Neuronal stem cell (in vitro differentiated cells): ENCODE measurements around the gene GSTM4.
A peak's percentile ranks its signal among the peaks of the same experiment; 100 is the strongest.

Experiments
- DNase-seq: peaks from one replicate; pipeline ENCODE4 v3.0.0-alpha.2; 2013; ENCODE audit warnings: low spot score
- H2AFZ ChIP-seq: one replicate; pipeline ENCODE4 v1.6.1; 2013; ENCODE audit warnings: mild to moderate bottlenecking, low read length, inconsistent platforms
- H2AK5ac ChIP-seq: 2 replicates; pipeline ENCODE4 v1.6.1; 2013; ENCODE audit warnings: low read depth, mild to moderate bottlenecking, inconsistent platforms, low read length, moderate library complexity, mixed read lengths
- H2BK120ac ChIP-seq: 2 replicates; pipeline ENCODE4 v1.6.1; 2013; ENCODE audit warnings: low read depth, mild to moderate bottlenecking, inconsistent platforms, low read length, moderate library complexity, mixed read lengths
- H2BK12ac ChIP-seq: one replicate; pipeline ENCODE4 v1.6.1; 2013; ENCODE audit warnings: low read length, inconsistent platforms
- H2BK15ac ChIP-seq: 2 replicates; pipeline ENCODE4 v1.6.1; 2013; ENCODE audit warnings: mild to moderate bottlenecking, low read length, inconsistent platforms, mixed read lengths
- H2BK5ac ChIP-seq: one replicate; pipeline ENCODE4 v1.6.1; 2013; ENCODE audit warnings: inconsistent platforms, mild to moderate bottlenecking, low read length, moderate library complexity
- H3K14ac ChIP-seq: one replicate; pipeline ENCODE4 v1.6.1; 2013; ENCODE audit warnings: low read length, inconsistent platforms
- H3K18ac ChIP-seq: 2 replicates; pipeline ENCODE4 v1.6.1; 2013; ENCODE audit warnings: low read length, inconsistent platforms
- H3K23ac ChIP-seq: 2 replicates; pipeline ENCODE4 v1.6.1; 2013; ENCODE audit warnings: low read depth, mild to moderate bottlenecking, mixed read lengths, low read length, inconsistent platforms; ENCODE audit not compliant: poor library complexity
- H3K27ac ChIP-seq: replicated peaks from 3 replicates; pipeline ENCODE4 v1.5.1; 2013; ENCODE audit warnings: low read length, inconsistent platforms
- H3K27me3 ChIP-seq, 3 experiments: 2 replicates each; pipeline ENCODE4 v1.6.1; 2013; ENCODE audit warnings: low read length in 3 of 3, mild to moderate bottlenecking in 2 of 3, inconsistent platforms in 1 of 3, low read depth in 1 of 3, mixed read lengths in 1 of 3, moderate library complexity in 1 of 3; ENCODE audit not compliant: control insufficient read depth in 3 of 3, insufficient read depth in 3 of 3
- H3K36me3 ChIP-seq, 2 donors: replicated peaks in 1 of 2; 2 replicates each; pipeline ENCODE4 v1.6.1; 2013; ENCODE audit warnings: low read length in 2 of 2; ENCODE audit not compliant: control insufficient read depth in 2 of 2, insufficient read depth in 2 of 2
- H3K4ac ChIP-seq: 2 replicates; pipeline ENCODE4 v1.6.1; 2013; ENCODE audit warnings: inconsistent platforms, mild to moderate bottlenecking, low read length, moderate library complexity
- H3K4me1 ChIP-seq, 2 donors: 1 replicate in 1 of 2; 2 replicates in 1 of 2; pipeline ENCODE4 v1.6.1; 2013; ENCODE audit warnings: low read length in 2 of 2, low read depth in 1 of 2; ENCODE audit not compliant: control insufficient read depth in 2 of 2, insufficient read depth in 1 of 2
- H3K4me2 ChIP-seq: one replicate; pipeline ENCODE4 v1.6.1; 2013; ENCODE audit warnings: mild to moderate bottlenecking, low read length, inconsistent platforms; ENCODE audit not compliant: insufficient read depth, poor library complexity, severe bottlenecking
- H3K4me3 ChIP-seq, 2 donors: 2 replicates each; pipeline ENCODE4 v1.5.1; 2013; ENCODE audit warnings: low read length in 2 of 2, mild to moderate bottlenecking in 2 of 2, inconsistent platforms in 1 of 2, moderate library complexity in 1 of 2
- H3K79me1 ChIP-seq: one replicate; pipeline ENCODE4 v1.6.1; 2013; ENCODE audit warnings: low read depth, mild to moderate bottlenecking, inconsistent platforms, low read length, moderate library complexity
- H3K9ac ChIP-seq: one replicate; pipeline ENCODE4 v1.6.1; 2013; ENCODE audit warnings: mild to moderate bottlenecking, low read depth, low read length, inconsistent platforms; ENCODE audit not compliant: poor library complexity
- H3K9me3 ChIP-seq, 2 donors: replicated peaks in 1 of 2; 2 replicates each; pipeline versions ENCODE3 to v1.6.1; 2013; ENCODE audit warnings: low read length in 2 of 2, mild to moderate bottlenecking in 2 of 2, inconsistent platforms in 1 of 2, low read depth in 1 of 2, mixed read lengths in 1 of 2, moderate library complexity in 1 of 2; ENCODE audit not compliant: control insufficient read depth in 2 of 2, insufficient read depth in 1 of 2
- H4K8ac ChIP-seq: one replicate; pipeline ENCODE4 v1.6.1; 2013; ENCODE audit warnings: low read depth, mild to moderate bottlenecking, inconsistent platforms, low read length, moderate library complexity
- H4K91ac ChIP-seq: one replicate; pipeline ENCODE4 v1.6.1; 2013; ENCODE audit warnings: low read length, low read depth, mild to moderate bottlenecking, inconsistent platforms; ENCODE audit not compliant: poor library complexity
- WGBS, 2 donors: extraction: QIAGEN DNeasy Blood & Tissue Kit; methylation state at CpG; one replicate each; pipeline ENCODE4 v1.1.7; 2013; ENCODE audit warnings: missing lambda C conversion rate in 2 of 2, mixed read lengths in 1 of 2; ENCODE audit not compliant: insufficient read length in 2 of 2, insufficient replicate concordance in 1 of 2; ENCODE audit errors: extremely low coverage in 2 of 2; 5-methylcytosine and 5-hydroxymethylcytosine counted together

GSTM4 gene

GRCh38 chr1:109641078-109641740, 14.7 kb upstream of the GSTM4 start:
- Histone ChIP-seq H3K27me3 (peaks cover 0 to 9% (median 3%) of the 10 kb centered on the region in 3 experiments), H2AK5ac (peak overlapping the region; percentile 59), H3K4me1 (peaks cover 6 to 9% of the 10 kb centered on the region in 2 donors), H3K27ac (no peak overlapping the region), H3K23ac (peak overlapping the region; percentile 38), H3K4me3 (no peak overlapping the region), H2BK15ac (no peak overlapping the region), H3K36me3 (no peaks in the 10 kb centered on the region), H4K8ac (no peak overlapping the region), H3K9me3 (peaks cover 0 to 7% of the 10 kb centered on the region in 2 donors), H2BK120ac (no peak overlapping the region), H2BK12ac (no peak overlapping the region), H3K9ac (no peak overlapping the region), H3K79me1 (no peaks in the 10 kb centered on the region), H2BK5ac (peak overlapping the region; percentile 57), H3K14ac (no peak overlapping the region), H4K91ac (no peak overlapping the region), H3K18ac (peak overlapping the region; percentile 41), H3K4ac (no peak overlapping the region), H3K4me2 (no peak overlapping the region), H2AFZ (no peak overlapping the region)
- no CpG with 5 or more reads among the region's 2 CpGs for WGBS, 2 donors
- DNase-seq, result no peak

GRCh38 chr1:109641861-109642260, 14.0 kb upstream of the GSTM4 start:
- H4K91ac ChIP-seq, result no peak overlapping the region
- WGBS, 2 donors, result no CpG with 5 or more reads among the region's 2 CpGs

GRCh38 chr1:109642626-109643025, 13.3 kb upstream of the GSTM4 start:
- WGBS, 2 donors, result no CpG with 5 or more reads among the region's 3 CpGs
- H3K14ac ChIP-seq, result no peak overlapping the region

More at GRCh38 chr1:109641861-109642260, 14.0 kb upstream of the GSTM4 start:
- Histone ChIP-seq H3K4me1 (peaks cover 3 to 5% of the 10 kb centered on the region in 2 donors), H2BK12ac (no peak overlapping the region), H2AK5ac (no peak overlapping the region), H3K27me3 (peaks cover 0 to 9% (median 3%) of the 10 kb centered on the region in 3 experiments), H3K14ac (no peak overlapping the region), H2BK5ac (no peak overlapping the region), H3K23ac (no peak overlapping the region), H3K36me3 (no peaks in the 10 kb centered on the region), H3K4ac (no peak overlapping the region), H3K18ac (no peak overlapping the region), H2AFZ (no peak overlapping the region), H3K79me1 (no peaks in the 10 kb centered on the region), H3K9ac (no peak overlapping the region), H3K4me2 (no peak overlapping the region), H2BK15ac (no peak overlapping the region), H3K9me3 (peaks cover 0 to 10% of the 10 kb centered on the region in 2 donors), H2BK120ac (no peak overlapping the region), H3K27ac (no peak overlapping the region), H4K8ac (no peak overlapping the region), H3K4me3 (no peak overlapping the region)
- no peak for DNase-seq

GRCh38 chr1:109643385-109644230, 12.3 kb upstream of the GSTM4 start:
- H2BK120ac ChIP-seq, result no peak overlapping the region
- peak overlapping the region; percentile 86 for H3K23ac ChIP-seq
- H3K4me3 ChIP-seq, result no peak overlapping the region
- peak; percentile 75 for DNase-seq
- WGBS, 2 donors, result no CpG with 5 or more reads among the region's 32 CpGs
- H3K9me3 ChIP-seq, result peaks cover 0 to 10% of the 10 kb centered on the region in 2 donors
- H2AK5ac ChIP-seq, result peak overlapping the region; percentile 15
- peak overlapping the region; percentile 84 for H3K18ac ChIP-seq
- H3K27me3 ChIP-seq, result peaks cover 0 to 9% (median 3%) of the 10 kb centered on the region in 3 experiments
- no peak overlapping the region for H3K27ac ChIP-seq
- H2BK5ac ChIP-seq, result peak overlapping the region; percentile 44
- peak overlapping the region; percentile 82 for H2BK12ac ChIP-seq
- no peaks in the 10 kb centered on the region for H3K36me3 ChIP-seq
- peak overlapping the region; percentile 60 for H3K9ac ChIP-seq
- H3K14ac ChIP-seq, result peak overlapping the region; percentile 5
- peaks cover 3 to 5% of the 10 kb centered on the region in 2 donors for H3K4me1 ChIP-seq
- no peak overlapping the region for H3K4ac ChIP-seq
- peak overlapping the region; percentile 90 for H2AFZ ChIP-seq
- no peaks in the 10 kb centered on the region for H3K79me1 ChIP-seq
- H4K8ac ChIP-seq, result no peak overlapping the region
- H3K4me2 ChIP-seq, result no peak overlapping the region
- H4K91ac ChIP-seq, result no peak overlapping the region
- H2BK15ac ChIP-seq, result peak overlapping the region; percentile 91

More at GRCh38 chr1:109642626-109643025, 13.3 kb upstream of the GSTM4 start:
- Histone ChIP-seq H2BK5ac (no peak overlapping the region), H2BK15ac (no peak overlapping the region), H2AK5ac (no peak overlapping the region), H3K9ac (no peak overlapping the region), H2BK12ac (no peak overlapping the region), H3K79me1 (no peaks in the 10 kb centered on the region), H3K27me3 (peaks cover 0 to 9% (median 3%) of the 10 kb centered on the region in 3 experiments), H3K4me2 (no peak overlapping the region), H2BK120ac (no peak overlapping the region), H4K91ac (no peak overlapping the region), H3K4me1 (peaks cover 3 to 5% of the 10 kb centered on the region in 2 donors), H3K27ac (no peak overlapping the region), H3K23ac (no peak overlapping the region), H3K9me3 (peaks cover 0 to 10% of the 10 kb centered on the region in 2 donors), H3K4ac (no peak overlapping the region), H3K4me3 (no peak overlapping the region), H3K18ac (no peak overlapping the region), H2AFZ (no peak overlapping the region), H4K8ac (no peak overlapping the region), H3K36me3 (no peaks in the 10 kb centered on the region)
- DNase-seq, result no peak
